ENCODE measurements around the gene ANO1. TPM values are rescaled to one million over a fixed set of nuclear protein-coding genes. Genes with fewer than 3 reads are reported as not detected.

The ANO1 gene
- polyA plus RNA-seq, 3 donors = 12.5 to 14.7 (median 12.7) TPM

DNA sequence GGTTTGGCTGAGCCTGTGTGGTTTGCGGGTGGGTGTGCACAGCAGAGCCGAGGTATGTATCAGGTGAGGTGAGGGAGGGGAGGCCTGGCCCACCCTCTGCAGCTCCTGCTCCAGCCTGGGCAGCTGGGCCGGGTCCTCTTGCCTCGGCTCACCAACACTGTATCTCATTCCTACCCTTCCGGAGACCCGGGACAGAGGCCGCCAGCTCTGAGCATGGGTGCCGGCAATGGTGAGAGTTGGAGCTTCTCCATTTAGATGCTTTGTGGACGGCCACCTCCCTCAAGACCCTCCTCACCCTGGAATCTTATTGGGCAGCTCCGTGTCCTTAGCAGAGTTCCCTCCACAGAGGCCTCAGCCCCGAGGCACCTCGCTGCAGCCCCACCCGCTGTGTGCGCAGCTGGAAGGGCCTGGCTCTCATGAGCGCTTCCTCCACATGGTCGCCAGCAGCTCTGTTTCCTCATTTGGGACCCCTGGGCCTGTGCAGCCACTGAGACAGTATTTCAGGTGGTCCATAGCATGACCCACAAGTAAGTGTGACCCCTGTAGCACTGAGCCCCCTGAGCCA is 55.7 kb downstream of the ANO1 start:
- DNase-seq (ENCODE audit: low read depth in 3 of 3, low spot score in 2 of 3) = no peak

GRCh38 chr11:70134490-70134889 is 56.4 kb downstream of the ANO1 start:
- DNase-seq (ENCODE audit: low read depth in 3 of 3, low spot score in 2 of 3) = no peak

- no peak for DNase-seq (ENCODE audit: low read depth in 3 of 3, low spot score in 2 of 3)
Observed at GRCh38 chr11:70135142-70135541, 57.0 kb downstream of the ANO1 start.

GRCh38 chr11:70135625-70136059 is 57.5 kb downstream of the ANO1 start:
- DNase-seq (ENCODE audit: low read depth in 3 of 3, low spot score in 2 of 3) = no peak

- DNase-seq (ENCODE audit: low read depth in 3 of 3, low spot score in 2 of 3) = no peak
Observed at GRCh38 chr11:70137383-70137782, 59.3 kb downstream of the ANO1 start.

DNA sequence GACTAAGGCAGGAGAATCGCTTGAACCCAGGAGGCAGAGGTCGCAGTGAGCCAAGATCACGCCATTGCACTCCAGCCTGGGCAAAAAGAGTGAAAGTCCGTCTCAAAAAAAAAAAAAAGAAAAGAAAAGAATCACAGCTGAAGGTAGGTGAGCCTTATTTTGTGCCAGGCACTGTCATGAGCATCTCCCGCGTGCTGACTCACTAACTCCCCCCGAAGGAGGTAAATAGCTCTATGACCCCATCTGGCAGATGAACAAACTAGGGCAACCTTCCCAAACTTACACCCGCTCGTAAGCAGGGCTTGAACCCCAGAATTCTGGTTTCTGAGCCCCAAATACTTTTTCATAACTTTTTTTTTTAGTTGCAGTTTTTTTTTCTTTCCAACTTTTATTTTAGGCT is 60.3 kb downstream of the ANO1 start:
- no peak for DNase-seq (ENCODE audit: low read depth in 3 of 3, low spot score in 2 of 3)

DNA sequence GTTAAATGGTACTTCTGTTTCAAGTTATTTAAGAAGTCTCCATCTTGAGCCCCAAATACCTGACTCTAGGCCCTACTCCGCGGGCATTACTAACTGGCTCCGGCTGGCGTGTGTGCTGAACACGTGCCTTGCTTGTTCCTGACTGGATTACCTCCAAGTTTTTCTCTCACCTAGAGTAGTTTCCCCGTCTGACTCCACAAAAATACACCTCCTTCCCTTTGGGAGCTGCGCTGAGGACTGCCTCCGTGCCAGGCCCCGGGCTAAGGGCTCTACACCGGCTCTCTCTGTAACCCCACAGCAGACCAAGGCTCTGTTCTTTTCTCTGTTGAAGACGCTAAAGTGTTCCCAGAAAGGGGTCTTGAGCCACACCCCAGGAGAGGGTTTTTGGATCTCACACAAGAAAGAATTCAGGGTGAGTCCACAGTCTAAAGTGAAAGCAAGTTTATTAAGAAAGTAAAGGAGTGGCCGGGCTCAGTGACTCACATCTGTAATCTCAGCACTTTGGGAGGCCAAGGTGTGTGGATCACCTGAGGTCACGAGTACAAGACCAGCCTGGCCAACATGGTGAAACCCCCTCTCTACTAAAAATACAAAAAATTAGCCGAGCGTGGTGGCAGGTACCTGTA is 61.8 kb downstream of the ANO1 start:
- DNase-seq (ENCODE audit: low read depth in 3 of 3, low spot score in 2 of 3) = no peak

DNA sequence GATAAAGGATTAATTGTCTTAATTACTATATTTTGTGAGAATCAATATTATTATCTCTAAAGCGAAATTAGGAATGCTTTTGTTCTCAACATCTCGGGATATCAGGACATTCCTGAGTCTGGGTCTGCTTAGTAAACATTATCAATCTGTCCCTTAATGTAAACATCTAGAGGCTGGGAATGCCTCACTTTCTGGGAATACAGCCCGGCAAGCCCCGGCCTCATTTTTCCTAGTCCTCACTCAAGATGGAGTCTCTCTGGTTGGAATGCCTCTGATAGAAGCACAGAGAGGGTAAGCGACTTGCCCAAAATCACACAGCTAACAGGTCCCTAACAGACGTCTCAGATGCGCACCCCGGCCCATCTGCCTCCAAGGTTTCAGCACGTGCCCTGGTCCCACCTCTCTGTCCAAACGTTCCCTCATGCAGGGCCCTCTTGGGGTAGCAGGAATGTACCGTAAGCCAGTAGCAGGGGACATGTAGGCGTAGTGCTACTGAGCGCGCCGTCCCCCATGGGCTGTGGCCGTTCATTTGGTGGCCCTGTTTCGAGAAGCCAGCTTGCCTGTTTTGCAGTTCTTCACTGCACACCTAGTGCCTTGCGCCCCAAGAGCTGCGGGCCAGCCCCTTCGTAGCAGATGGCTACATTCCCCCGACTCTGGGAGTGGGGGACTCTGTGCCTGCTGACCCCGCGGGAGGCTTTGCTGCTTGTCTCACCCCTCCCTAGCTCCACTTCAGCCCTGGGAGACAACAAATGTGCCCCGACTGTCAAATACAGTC is 62.8 kb downstream of the ANO1 start:
- DNase-seq (ENCODE audit: low read depth in 3 of 3, low spot score in 2 of 3) = no peak

DNA sequence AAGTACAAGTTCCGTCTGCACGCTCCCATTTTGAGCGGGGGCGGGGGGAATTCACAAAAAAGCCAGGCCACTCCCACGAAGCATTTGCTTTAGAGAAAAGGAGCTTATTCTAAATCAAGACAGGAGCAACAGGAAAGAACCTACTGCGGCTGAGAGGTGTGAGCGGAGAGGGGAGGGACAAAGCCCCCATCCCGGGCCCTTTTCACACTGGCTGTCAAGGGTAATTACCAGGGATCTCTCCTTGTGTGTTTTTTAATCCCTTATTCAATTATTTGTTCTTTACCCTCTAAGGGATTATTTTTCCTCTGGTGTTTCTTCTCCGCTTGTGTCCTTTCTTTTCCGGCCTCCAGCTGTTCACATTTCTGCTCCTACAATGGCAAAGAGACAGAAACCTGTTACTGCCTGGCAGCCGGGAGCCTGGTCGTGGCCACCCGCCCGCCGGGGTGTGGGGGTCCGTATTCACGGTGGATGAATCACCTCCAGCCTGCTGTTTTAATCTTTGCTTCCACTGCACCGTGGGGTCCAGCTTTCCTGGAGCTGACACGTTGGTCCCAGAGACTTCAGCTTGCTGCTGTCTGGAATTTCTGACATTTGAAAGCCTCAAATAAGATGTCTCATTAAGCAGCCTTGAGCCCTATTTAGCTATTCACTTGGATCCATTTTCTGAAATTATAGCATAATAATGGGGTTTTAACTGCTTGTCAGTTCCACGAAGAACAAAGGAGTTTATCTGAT is 63.5 kb downstream of the ANO1 start:
- no peak for DNase-seq (ENCODE audit: low read depth in 3 of 3, low spot score in 2 of 3)

DNA sequence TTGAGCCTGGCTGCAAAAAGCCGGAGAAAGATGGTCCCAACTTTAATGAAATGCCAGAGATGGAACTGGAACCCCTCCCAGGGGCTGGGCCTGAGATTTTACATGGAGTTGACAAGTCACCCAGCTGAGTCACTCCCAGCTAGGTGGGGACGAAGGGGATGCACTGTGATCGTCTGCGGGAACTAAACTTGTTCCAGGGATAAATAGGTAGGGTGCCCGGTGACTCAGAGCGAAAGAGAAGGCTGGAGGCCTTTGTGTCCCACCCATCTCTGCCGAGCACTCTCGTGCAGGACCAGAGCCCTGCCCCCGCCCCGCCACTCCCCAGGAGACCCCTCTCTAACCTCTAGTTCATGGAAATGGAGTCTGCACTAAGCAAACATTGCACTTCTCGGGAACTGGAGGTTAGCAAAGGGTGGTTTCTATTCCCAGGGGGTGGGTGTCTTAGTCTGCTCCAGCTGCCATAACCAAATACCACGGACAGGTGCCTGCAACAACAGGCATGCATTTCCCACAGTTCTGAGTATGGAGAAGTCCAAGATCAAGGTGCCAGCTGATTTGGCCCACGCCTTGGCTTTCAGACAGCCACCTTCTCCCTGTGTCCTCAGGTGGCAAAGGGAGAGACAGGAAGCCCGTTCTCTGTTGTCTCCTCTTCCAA is 64.2 kb downstream of the ANO1 start:
- DNase-seq (ENCODE audit: low read depth in 3 of 3, low spot score in 2 of 3) = no peak

DNA sequence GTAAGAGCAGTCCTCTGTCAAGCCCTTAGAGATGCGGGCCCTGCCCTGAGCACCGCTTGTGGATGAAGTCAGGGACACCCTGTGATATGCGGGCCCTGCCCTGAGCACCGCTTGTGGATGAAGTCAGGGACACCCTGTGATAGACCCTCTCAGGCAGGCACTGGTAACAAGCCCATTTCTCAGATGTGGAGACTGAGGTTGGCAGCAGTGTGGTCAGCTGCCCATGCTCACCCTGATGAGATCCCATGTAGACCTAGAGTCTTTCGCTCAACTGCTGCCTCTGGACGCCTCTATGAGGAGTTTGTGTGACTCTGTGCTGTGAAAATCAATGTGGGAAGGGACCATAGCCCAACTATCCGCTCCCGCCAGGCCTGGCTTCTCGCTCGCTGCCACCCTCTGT is 66.1 kb downstream of the ANO1 start:
- no peak for DNase-seq (ENCODE audit: low read depth in 3 of 3, low spot score in 2 of 3)

- DNase-seq (ENCODE audit: low read depth in 3 of 3, low spot score in 2 of 3) = no peak
Observed at GRCh38 chr11:70145071-70145470, 67.0 kb downstream of the ANO1 start.

DNA sequence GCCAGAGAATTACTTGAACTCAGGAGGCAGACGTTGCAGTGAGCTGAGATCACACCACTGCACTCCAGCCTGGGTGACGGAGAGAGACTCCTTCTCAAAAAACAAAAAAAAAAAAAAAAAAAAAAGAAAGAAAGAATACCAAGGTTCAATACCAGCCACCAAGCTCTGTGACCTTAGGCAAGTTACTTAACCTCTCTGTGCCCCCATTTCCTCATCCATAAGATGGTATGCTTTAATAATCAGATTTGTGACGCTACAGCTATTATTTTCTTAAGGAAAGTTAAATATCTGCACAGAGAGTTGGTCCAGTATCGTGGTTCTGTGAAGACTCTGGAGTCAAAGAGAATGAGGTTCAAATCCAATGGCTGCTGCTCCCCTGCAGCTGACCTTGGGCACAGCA is 67.7 kb downstream of the ANO1 start:
- DNase-seq (ENCODE audit: low read depth in 3 of 3, low spot score in 2 of 3) = no peak

DNA sequence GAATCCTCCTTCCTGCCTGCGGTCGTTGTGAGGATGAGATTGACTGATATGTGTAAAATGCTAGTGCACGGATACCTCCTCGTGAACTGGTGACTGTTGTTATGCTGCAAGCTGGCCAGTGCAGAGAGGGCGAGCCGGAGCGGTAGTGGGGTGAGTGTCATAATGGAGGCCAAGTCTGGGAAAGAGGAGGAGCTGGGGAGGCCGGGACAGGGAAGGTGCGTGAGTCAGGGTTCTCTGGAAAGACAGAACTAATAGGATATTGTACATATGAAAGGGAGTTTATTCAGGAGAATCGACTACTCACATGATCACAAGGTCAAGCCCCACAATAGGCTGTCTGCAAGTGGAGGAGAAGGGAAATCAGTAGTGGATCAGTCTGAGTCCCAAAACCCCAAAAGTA is 68.2 kb downstream of the ANO1 start:
- no peak for DNase-seq (ENCODE audit: low read depth in 3 of 3, low spot score in 2 of 3)

DNA sequence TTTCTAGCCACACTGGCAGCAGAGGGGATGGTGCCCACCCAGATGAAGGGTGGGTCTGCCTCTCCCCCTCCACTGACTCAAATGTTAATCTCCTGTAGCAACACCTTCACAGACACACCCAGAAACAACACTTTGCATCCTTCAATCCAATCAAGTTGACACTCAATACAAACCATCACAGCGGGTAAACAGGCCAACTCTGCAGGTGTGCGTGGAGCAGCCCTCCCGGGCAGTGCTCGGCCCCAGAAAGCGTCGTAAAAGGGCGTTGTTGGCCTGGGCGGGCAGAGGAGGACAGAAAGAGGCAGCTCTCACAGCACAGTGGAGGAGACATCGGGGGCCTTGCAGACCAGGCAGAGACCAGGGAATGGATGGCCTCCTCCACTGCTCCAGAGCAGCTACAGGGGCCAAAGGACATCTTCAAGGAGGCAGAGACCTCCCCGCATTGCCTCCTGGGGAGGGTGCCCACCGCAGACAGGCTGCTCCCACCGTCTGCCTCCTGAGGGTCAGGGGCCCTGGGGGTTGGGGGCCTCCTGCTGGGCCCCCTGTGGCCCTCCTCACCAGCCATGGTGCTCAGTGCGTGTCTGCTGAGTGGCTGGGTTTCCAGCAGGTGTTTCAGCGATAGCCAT is 68.9 kb downstream of the ANO1 start:
- DNase-seq (ENCODE audit: low read depth in 3 of 3, low spot score in 2 of 3) = no peak

DNA sequence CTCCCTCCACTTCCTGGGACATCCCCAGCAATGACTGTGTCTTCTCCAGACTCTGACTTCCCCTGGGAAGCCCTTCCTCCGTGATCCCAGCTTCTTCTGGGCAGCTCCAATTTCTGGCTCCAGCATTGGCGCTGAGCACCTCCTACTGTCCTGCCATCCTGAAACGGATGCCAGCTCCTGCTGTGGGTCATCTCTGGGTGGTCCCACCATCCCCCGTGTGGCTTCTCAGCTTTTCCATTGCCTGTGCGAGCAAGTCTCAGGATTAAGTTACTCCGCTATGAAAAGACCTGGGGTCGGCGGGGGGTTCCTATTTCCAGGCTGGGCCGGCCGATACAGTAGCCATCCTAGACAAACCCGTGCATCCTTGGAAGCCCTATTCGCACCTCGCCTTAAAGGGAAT is 69.6 kb downstream of the ANO1 start:
- DNase-seq (ENCODE audit: low read depth in 3 of 3, low spot score in 2 of 3) = no peak

GRCh38 chr11:70151671-70152070 is 73.6 kb downstream of the ANO1 start:
- DNase-seq (ENCODE audit: low read depth in 3 of 3, low spot score in 2 of 3) = no peak

DNA sequence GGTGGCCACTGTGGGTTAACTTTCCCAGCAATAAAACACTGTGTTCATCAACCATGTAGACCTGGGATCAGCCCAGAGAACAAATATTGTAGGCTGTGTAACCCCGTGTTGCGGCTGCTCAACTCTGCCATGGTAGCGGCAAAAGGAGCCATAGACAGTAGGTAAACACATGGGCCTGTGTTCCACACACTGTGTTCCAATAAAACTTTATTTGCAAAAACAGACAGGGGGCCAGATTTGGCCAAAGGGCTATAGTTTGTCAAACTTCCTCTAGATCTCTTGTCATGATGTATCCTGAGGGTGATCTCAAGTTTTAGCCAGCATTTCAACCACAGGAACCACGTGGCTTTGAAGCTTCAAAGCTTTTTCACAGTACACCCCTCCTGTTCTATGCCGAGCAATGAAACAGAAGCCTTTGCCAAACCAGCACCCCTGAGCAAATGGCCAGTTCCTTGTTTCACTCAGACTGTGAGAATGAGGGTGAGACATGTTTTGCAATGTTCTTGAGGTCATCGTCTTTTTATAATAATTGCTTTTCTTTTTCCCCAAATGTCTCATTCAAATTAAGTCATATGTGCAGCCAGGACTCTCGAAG is 75.1 kb downstream of the ANO1 start:
- DNase-seq (ENCODE audit: low read depth in 3 of 3, low spot score in 2 of 3) = no peak

GRCh38 chr11:70155386-70155785 is 77.3 kb downstream of the ANO1 start:
- no peak for DNase-seq (ENCODE audit: low read depth in 3 of 3, low spot score in 2 of 3)

All from right renal cortex interstitium (tissue), 3 donors.